ENCODE measurements around the gene AHSA1.

Gene AHSA1

DNA sequence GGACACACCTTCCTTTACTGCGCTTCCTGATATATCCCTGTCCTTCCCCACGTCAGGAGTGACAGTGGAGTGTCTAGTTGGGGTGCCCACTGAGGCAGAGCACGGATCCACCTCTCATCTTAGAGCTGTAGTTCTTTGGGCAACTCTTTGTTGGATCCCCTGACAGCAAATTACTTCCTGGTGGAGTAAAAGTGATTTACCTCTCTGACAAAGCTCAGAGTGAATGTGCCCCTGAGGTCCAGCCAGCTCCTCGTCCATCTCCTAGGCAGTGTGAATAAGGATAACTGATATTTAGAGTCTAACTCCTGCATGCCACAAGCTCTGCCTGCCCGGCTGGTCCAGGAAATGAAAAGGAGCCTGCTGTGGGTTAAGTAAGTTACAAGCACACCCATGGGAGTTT lies 16.0 kb downstream of the AHSA1 start:
- DNase-seq (ENCODE audit: low spot score) = no peak

- DNase-seq (ENCODE audit: low spot score) = no peak
Observed at GRCh38 chr14:77474479-77475177, 16.7 kb downstream of the AHSA1 start.

DNA sequence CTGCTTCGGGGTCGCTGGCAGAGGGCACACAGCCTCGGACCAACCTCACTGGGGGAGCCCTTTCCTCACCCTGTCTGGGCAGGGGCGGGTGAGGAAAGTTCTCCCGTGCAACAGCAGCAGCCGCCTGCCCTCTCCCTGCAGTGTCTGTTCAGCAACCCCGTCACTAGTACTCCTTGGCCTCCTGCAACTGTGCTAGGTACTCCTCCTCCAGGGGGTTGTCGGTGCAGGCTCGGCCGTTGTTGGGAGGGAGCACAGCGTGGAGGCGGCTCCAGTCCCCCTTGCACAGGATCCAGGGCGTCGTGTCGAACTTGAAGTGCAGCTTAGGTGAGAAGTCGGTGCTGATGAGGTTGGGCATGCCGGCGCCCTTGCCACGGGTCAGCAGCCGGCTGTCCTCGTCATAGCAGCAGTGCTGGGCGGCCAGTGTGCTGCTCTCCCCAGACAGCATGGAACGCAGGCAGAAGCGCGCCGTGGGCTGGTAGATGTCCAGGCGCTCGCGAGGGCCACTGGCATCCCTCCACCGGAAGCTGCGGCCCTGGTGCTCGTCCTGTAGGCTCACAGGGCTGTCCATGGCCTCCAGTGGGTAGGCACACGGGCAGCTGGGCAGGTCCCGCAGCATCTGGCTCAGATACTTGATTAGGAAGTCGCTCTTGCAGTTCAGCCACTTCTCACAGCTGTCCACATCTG lies 17.7 kb downstream of the AHSA1 start:
- no peak for DNase-seq (ENCODE audit: low spot score)

DNA sequence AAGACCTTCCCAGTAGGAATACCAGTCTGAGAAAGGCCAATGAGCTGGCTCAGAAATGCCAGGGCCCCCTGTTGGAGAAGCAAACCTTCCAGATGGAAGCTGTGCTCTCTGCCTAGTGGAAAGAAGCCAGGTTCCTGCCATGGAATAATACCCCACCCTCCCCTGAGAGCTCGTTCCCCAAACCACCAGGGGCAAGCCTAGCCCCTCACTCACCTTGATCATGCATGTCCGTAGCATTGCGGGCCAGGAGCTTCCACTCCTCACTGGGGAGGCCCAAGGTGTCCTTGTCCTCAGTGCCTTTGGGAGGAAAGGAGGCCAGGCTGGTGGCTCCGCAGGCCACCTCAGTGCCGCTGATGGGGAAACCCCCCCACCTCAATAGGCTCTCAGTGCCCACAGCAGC lies 20.1 kb downstream of the AHSA1 start:
- no peak for DNase-seq (ENCODE audit: low spot score)

GRCh38 chr14:77478796-77479195 lies 20.9 kb downstream of the AHSA1 start:
- DNase-seq (ENCODE audit: low spot score) = no peak

DNA sequence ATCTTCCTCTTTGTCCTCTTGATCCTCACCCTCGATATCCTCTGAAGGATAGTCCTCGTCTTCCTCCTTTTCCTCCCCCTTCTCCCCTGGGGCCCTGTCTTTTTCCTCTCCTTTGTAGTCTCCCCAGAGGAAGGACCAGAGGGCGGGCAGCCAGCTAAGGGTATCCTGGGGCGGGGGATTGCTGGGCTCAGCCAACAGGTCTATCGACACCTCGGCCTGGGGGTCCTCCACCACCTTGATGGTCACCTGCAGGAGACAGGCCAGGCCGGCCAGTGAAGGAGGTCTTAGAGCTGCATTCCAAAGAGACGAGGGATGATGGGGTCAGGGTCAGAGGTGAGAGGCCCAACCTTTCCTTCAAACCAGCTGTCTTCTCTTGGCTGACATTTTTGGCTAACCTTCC lies 24.5 kb downstream of the AHSA1 start:
- no peak for DNase-seq (ENCODE audit: low spot score)

GRCh38 chr14:77485256-77485655 lies 27.4 kb downstream of the AHSA1 start:
- no peak for DNase-seq (ENCODE audit: low spot score)

DNA sequence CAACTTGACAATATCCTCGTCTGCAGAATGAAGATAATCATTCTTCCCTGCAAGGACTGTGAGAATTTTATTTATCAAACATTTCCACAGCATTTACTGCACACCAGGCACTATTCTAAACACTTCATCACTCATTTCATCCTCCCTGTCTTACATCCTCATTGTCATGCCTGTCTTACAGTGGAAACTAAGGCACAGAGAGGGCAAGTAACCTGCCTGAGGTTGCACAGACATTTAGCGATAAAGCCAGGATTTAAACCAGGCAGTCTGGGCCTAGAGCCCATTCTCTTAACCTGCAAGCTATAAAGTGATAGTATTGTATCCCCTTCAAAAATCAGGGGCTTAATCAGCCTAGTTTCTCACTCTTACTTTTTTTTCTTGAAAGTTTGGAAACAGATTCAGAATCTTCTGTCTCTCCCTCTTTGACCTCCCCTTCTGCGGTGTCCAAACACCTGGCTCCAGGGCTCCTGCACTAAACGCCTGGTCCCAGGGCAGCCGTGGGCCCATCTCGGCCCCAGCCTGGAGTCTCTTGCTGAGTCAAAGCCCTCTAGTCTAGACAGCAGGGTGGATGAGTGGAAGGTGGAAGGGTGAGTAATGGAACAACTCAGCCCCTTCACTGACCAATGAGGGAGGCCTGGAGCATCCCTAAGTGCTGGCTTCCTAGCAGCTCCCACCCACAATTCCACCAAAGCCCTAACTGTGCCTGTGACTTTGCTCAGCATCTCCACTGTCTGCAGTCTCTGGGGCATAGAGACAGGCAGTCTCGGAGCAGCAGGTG lies 28.2 kb downstream of the AHSA1 start:
- DNase-seq (ENCODE audit: low spot score) = peak; percentile 84

DNA sequence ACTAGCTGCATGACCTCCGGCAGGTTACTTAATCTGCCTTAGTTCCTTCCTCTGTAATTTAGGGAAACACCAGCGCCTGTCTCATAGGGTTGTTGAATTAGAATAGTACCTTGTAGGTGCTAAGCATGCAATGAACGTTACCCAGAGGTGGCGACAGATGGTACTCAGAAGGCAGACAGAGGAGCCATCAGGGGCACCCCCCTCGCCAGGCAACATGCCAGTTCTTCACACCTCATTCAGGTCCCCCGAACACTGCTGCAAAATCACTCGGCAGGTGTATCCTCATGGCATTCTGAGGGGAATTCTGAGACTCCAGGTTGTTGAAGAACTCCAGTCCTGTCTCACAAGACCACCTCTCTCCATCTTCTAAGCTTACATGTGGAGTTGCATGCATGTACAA lies 30.7 kb downstream of the AHSA1 start:
- DNase-seq (ENCODE audit: low spot score) = no peak

- no peak for DNase-seq (ENCODE audit: low spot score)
Observed at GRCh38 chr14:77489041-77489440, 31.1 kb downstream of the AHSA1 start.

GRCh38 chr14:77490347-77490986 lies 32.6 kb downstream of the AHSA1 start:
- DNase-seq (ENCODE audit: low spot score) = no peak

DNA sequence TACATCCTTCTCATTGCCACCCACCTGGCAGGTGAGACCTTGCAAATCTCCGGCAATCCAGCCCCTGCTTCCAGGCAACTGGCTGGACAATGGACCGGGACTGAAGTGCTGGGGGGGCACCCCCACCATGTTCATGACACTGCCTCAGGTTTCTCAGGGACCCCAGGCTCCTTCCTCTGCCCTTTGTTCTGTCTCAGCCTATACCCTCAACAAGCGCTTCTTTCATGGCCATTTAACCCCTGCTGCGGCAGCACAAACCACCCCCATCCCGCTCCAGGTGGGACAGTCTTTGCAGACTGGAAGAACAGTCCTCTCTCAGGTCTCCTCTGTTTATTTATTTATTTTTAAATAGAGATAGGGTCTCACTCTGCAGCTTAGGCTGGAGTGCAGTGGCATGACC lies 33.2 kb downstream of the AHSA1 start:
- no peak for DNase-seq (ENCODE audit: low spot score)

GRCh38 chr14:77495334-77495733 lies 37.4 kb downstream of the AHSA1 start:
- DNase-seq (ENCODE audit: low spot score) = no peak

- no peak for DNase-seq (ENCODE audit: low spot score)
Observed at GRCh38 chr14:77498120-77498979, 40.5 kb downstream of the AHSA1 start, which contains the start of gene ISM2. Gene ISM2, minus strand, starts transcription at chr14:77498816. Its CDS starts 23 bp downstream, at chr14:77498793.

GRCh38 chr14:77498984-77499527 lies 41.2 kb downstream of the AHSA1 start:
- DNase-seq (ENCODE audit: low spot score) = no peak

- DNase-seq (ENCODE audit: low spot score) = no peak
Observed at GRCh38 chr14:77502109-77502782, 44.4 kb downstream of the AHSA1 start.

- no peak for DNase-seq (ENCODE audit: low spot score)
Observed at GRCh38 chr14:77503138-77503537, 45.2 kb downstream of the AHSA1 start.

- no peak for DNase-seq (ENCODE audit: low spot score)
Observed at GRCh38 chr14:77505031-77505430, 47.1 kb downstream of the AHSA1 start.

DNA sequence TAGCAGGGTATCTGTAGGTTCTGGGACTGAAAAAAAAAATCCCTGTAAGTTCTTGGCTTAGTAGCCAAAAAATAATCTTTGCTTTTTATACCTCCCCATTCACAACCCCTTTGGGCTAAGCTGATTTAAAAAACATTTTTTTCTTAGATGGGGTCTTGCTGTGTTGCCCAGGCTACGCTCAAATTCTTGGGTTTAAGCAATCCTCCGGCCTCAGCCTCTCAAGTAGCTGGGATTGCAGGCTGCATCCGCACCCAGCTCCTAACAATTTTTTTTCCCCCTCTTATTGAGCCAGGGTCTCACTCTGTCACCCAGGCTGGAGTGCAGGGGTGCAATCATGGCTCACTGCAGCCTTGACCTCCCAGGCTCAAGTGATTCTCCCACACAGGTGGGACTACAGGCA lies 49.9 kb downstream of the AHSA1 start:
- no peak for DNase-seq (ENCODE audit: low spot score)

DNA sequence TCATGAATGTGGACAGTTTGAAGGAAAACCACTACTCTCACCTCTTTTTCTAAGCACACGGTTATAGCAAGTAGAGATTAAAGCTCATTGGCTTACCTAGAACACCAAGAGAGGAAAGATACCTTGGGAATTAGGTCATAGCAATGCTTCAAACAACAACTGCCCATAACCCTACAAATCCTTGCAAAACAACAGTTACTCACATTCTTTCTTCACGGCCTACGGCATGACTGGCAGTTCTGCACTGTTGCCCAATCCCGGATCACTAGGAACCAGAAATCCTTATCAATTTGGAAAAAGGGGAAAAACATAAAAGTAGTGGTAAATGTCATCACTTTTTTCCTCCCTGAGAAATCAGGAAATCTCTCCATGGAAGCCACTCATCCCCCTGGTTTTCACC lies 50.4 kb downstream of the AHSA1 start:
- DNase-seq (ENCODE audit: low spot score) = no peak

GRCh38 chr14:77508876-77509275 lies 51.0 kb downstream of the AHSA1 start:
- no peak for DNase-seq (ENCODE audit: low spot score)
